Suprapubic skin (tissue), 4 donors: ENCODE results near the gene RPL10A.

Experiments
- EP300 ChIP-seq: sonication (generic); formaldehyde crosslinking; IDR thresholded peaks from one replicate; pipeline ENCODE4 v1.6.1; 2017; ENCODE audit warnings: antibody characterized with exemption
- POLR2A ChIP-seq, 2 donors: fragments of 450-650 bp; IDR thresholded peaks; one replicate each; pipeline ENCODE4 v1.6.1; 2017; ENCODE audit warnings: antibody characterized with exemption in 2 of 2, mild to moderate bottlenecking in 2 of 2, moderate library complexity in 2 of 2
- POLR2AphosphoS5 ChIP-seq, 3 donors: sonication (generic); formaldehyde crosslinking; IDR thresholded peaks; one replicate each; pipeline ENCODE4 v1.6.1; 2017; ENCODE audit warnings: antibody characterized with exemption in 3 of 3
- TF ChIP-seq, protein P1 (sequence below), 2 donors: fragments of 200-600 bp in 1 of 2; fragments of 450-650 bp in 1 of 2; sonication (generic) in 1 of 2; IDR thresholded peaks; one replicate each; pipeline ENCODE4 v1.5.1; 2016 to 2019; ENCODE audit warnings: antibody characterized with exemption in 2 of 2, mild to moderate bottlenecking in 1 of 2, moderate library complexity in 1 of 2

DNA sequence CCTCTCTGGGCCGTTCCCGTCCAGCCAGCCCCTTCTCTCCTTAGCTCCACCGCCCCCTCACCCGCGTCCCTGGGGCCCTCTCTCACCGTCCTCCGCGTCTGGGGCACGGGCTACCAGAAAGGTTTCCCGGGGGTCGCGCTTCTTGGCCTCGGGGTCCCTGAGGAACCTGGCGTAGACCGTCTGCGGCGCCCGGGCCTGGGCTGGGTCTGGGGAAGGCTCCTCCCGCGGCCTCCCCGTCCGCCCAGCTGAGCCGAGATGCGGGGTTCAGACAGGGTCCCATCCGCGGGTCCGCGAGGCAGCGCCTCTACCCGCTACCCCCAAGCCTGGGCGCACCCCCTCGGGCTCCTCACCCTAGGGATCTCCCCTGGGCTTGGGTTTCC is 43.4 kb downstream of the RPL10A start:
- TF ChIP-seq, protein P1, sequence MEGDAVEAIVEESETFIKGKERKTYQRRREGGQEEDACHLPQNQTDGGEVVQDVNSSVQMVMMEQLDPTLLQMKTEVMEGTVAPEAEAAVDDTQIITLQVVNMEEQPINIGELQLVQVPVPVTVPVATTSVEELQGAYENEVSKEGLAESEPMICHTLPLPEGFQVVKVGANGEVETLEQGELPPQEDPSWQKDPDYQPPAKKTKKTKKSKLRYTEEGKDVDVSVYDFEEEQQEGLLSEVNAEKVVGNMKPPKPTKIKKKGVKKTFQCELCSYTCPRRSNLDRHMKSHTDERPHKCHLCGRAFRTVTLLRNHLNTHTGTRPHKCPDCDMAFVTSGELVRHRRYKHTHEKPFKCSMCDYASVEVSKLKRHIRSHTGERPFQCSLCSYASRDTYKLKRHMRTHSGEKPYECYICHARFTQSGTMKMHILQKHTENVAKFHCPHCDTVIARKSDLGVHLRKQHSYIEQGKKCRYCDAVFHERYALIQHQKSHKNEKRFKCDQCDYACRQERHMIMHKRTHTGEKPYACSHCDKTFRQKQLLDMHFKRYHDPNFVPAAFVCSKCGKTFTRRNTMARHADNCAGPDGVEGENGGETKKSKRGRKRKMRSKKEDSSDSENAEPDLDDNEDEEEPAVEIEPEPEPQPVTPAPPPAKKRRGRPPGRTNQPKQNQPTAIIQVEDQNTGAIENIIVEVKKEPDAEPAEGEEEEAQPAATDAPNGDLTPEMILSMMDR (IDR thresholded peaks at IDR 0.05): no peak
- no peak for TF ChIP-seq POLR2A (IDR thresholded peaks at IDR 0.05)
- TF ChIP-seq POLR2AphosphoS5 (IDR thresholded peaks at IDR 0.05): no peak
- no peak for TF ChIP-seq EP300
